GM23338 (cell line): ENCODE measurements around the gene DNAH6. TPM values are rescaled to one million over a fixed set of nuclear protein-coding genes. Genes with fewer than 3 reads are reported as not detected.

ENCODE experiments used
- ATAC-seq: fragments of 200-7000 bp; cut with Tn5 transposase; 3 replicates; pipeline ENCODE4 v1.9.1; 2020
- DNase-seq: peaks from one replicate; pipeline ENCODE4 v3.0.0-alpha.2; 2015; ENCODE audit warnings: low spot score
- H2AFZ ChIP-seq: fragments of 200-600 bp; sonication (generic); 2 replicates; pipeline ENCODE4 v1.8.0; 2016; ENCODE audit warnings: antibody characterized with exemption, mild to moderate bottlenecking, moderate library complexity
- H3F3A ChIP-seq: fragments of 200-600 bp; sonication (generic); replicated peaks from 2 replicates; pipeline ENCODE4 v1.8.0; 2017; ENCODE audit warnings: antibody characterized with exemption, mixed run types, low read depth
- H3K27ac ChIP-seq: fragments of 200-600 bp; sonication (generic); 2 replicates; pipeline ENCODE4 v1.6.1; 2016; ENCODE audit warnings: low read depth
- H3K27me3 ChIP-seq: fragments of 200-600 bp; sonication (generic); 2 replicates; pipeline ENCODE4 v1.8.0; 2016; ENCODE audit warnings: mild to moderate bottlenecking, mixed run types, moderate library complexity; ENCODE audit not compliant: insufficient read depth
- H3K36me3 ChIP-seq: fragments of 200-600 bp; sonication (generic); 2 replicates; pipeline ENCODE4 v1.8.0; 2016; ENCODE audit warnings: mild to moderate bottlenecking; ENCODE audit not compliant: insufficient read depth
- H3K4me1 ChIP-seq: fragments of 200-600 bp; sonication (generic); 2 replicates; pipeline ENCODE4 v1.8.0; 2016; ENCODE audit warnings: mild to moderate bottlenecking, moderate library complexity; ENCODE audit not compliant: insufficient read depth
- H3K4me2 ChIP-seq: fragments of 200-600 bp; sonication (generic); 2 replicates; pipeline ENCODE4 v1.7.1; 2017; ENCODE audit warnings: mixed run types
- H3K4me3 ChIP-seq: fragments of 200-600 bp; sonication (generic); 2 replicates; pipeline ENCODE4 v1.6.1; 2016; ENCODE audit warnings: mixed run types
- H3K79me2 ChIP-seq: fragments of 200-600 bp; sonication (generic); replicated peaks from 2 replicates; pipeline ENCODE4 v1.8.0; 2017; ENCODE audit warnings: mild to moderate bottlenecking; ENCODE audit not compliant: insufficient read depth
- H3K9me2 ChIP-seq: fragments of 200-600 bp; sonication (generic); 2 replicates; pipeline ENCODE4 v1.8.0; 2017; ENCODE audit not compliant: insufficient read depth
- H4K20me1 ChIP-seq: fragments of 200-600 bp; sonication (generic); replicated peaks from 2 replicates; pipeline ENCODE4 v1.8.0; 2017; ENCODE audit warnings: mild to moderate bottlenecking; ENCODE audit not compliant: insufficient read depth
- H3K27ac Mint-ChIP-seq: 2 replicates; pipeline ENCODE4 v1.8.0; 2020; ENCODE audit warnings: inconsistent platforms, mild to moderate bottlenecking, moderate library complexity, mixed read lengths
- H3K27me3 Mint-ChIP-seq: 3 replicates; pipeline ENCODE4 v1.8.0; 2022; ENCODE audit warnings: low read depth, mild to moderate bottlenecking, moderate library complexity, mixed read lengths, inconsistent platforms; ENCODE audit not compliant: insufficient read depth, poor library complexity
- H3K36me3 Mint-ChIP-seq: 3 replicates; pipeline ENCODE4 v1.8.0; 2021; ENCODE audit warnings: low read depth, mild to moderate bottlenecking, inconsistent platforms, moderate library complexity, mixed read lengths
- H3K4me1 Mint-ChIP-seq: 3 replicates; pipeline ENCODE4 v1.8.0; 2020; ENCODE audit warnings: mild to moderate bottlenecking, inconsistent platforms, mixed read lengths
- H3K4me3 Mint-ChIP-seq: 3 replicates; pipeline ENCODE4 v1.8.0; 2021; ENCODE audit warnings: moderate library complexity, mild to moderate bottlenecking, inconsistent platforms, mixed read lengths
- H3K9me3 Mint-ChIP-seq: 3 replicates; pipeline ENCODE4 v1.8.0; 2020; ENCODE audit warnings: moderate library complexity, mild to moderate bottlenecking, inconsistent platforms, mixed read lengths
- CREB1 ChIP-seq: fragments of 250-450 bp; sonication (Bioruptor Pico); IDR thresholded peaks from 2 replicates; pipeline ENCODE4 v1.5.0; 2020; ENCODE audit warnings: low read depth, mild to moderate bottlenecking, moderate library complexity
- ETS1 ChIP-seq: IDR thresholded peaks from 2 replicates; pipeline ENCODE4 v1.6.1; 2016; ENCODE audit warnings: antibody characterized with exemption
- REST ChIP-seq: IDR thresholded peaks from one replicate; pipeline ENCODE4 v1.6.1; 2018; ENCODE audit warnings: antibody characterized with exemption; ENCODE audit not compliant: unreplicated experiment
- STAT1 ChIP-seq: IDR thresholded peaks from one replicate; pipeline ENCODE4 v1.6.1; 2016; ENCODE audit warnings: antibody characterized with exemption; ENCODE audit not compliant: unreplicated experiment
- ZNF114 ChIP-seq: fragments of 250-450 bp; sonication (Bioruptor Pico); IDR thresholded peaks from 2 replicates; pipeline ENCODE4 v1.5.0; 2020; ENCODE audit warnings: mild to moderate bottlenecking, moderate library complexity
- polyA plus RNA-seq: library from polyadenylated mRNA; unstranded; fragments of >200 nt; fragmentation: Nextera tagmentation; extraction: Ambion mirVana; gene quantifications from 2 replicates; pipeline ENCODE4 v1.2.1, GENCODE V29; 2016
- total RNA-seq: library from RNA; depleted of rRNA; stranded (reverse); fragments of >200 nt; shearing (Covaris generic); gene quantifications from 2 replicates; pipeline ENCODE4 v1.2.3, GENCODE V29; 2014
- TF ChIP-seq, protein P1 (sequence below), 2 experiments: fragments of 200-600 bp in 1 of 2; sonication (generic) in 1 of 2; conservative IDR thresholded peaks; 2 replicates each; pipeline versions ENCODE4 v1.5.1 to v1.6.1; 2016 to 2017; ENCODE audit warnings: antibody characterized with exemption in 2 of 2, low read depth in 2 of 2, mild to moderate bottlenecking in 2 of 2, moderate library complexity in 1 of 2

The DNAH6 gene
- total and polyA plus RNA-seq, 2 experiments from 2014 or later: 0.27 to 0.31 TPM

DNA sequence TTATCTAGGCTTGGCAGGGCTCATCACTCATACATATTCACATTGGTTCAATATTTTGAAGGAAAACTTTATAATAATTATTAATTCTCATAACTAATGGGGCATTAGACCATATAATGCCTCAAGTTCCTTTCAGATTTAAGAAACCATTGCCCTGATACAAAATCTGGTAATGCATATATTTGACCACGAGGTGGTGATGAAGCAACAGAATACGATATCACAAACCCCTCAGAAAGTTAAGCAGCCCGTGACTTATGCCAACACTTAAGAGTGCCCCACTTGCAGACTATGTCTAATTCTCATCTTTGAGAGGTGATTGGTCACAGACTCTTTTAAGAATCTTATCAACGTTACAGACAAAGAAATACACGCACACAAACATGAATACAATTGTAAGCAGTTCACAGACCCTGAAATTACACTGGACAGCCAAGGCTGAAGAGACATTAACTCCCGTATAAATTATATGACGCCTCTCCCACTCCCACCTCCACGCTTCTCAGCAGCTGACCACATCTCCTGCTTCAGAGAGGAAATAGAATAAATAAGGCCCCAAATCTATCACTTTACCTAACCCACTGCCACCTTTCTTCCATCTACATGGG lies 20.7 kb upstream of the DNAH6 start:
- no peak overlapping the region for H3K4me2 ChIP-seq

GRCh38 chr2:84496386-84496785 lies 19.9 kb upstream of the DNAH6 start:
- Histone ChIP-seq H3F3A (no peaks in the 10 kb centered on the region), H3K9me2 (no peaks in the 10 kb centered on the region), H3K4me1 (no peaks in the 10 kb centered on the region), H3K4me2 (no peak overlapping the region), H4K20me1 (no peaks in the 10 kb centered on the region), H2AFZ (no peak overlapping the region), H3K4me3 (no peak overlapping the region), H3K79me2 (no peaks in the 10 kb centered on the region), H3K27me3 (no peaks in the 10 kb centered on the region), H3K27ac (no peak overlapping the region), H3K36me3 (no peaks in the 10 kb centered on the region)
- Mint-ChIP-seq H3K9me3 (no peaks in the 10 kb centered on the region), H3K4me3 (no peak overlapping the region), H3K27ac (no peak overlapping the region), H3K27me3 (peaks cover 3% of the 10 kb centered on the region), H3K36me3 (no peaks in the 10 kb centered on the region), H3K4me1 (peaks cover 4% of the 10 kb centered on the region; the same call in 2 of the 3 replicates)
- DNase-seq: no peak
- no peak for ATAC-seq
- TF ChIP-seq ZNF114 (CRISPR knock-in tag) (no peak), STAT1 (no peak), REST (no peak), CREB1 (CRISPR knock-in tag) (no peak)

More for the DNA sequence above, 20.7 kb upstream of the DNAH6 start:
- Mint-ChIP-seq H3K36me3 (no peaks in the 10 kb centered on the region), H3K4me1 (peaks cover 4% of the 10 kb centered on the region; the same call in 2 of the 3 replicates), H3K4me3 (no peak overlapping the region), H3K27ac (no peak overlapping the region), H3K9me3 (no peaks in the 10 kb centered on the region), H3K27me3 (peaks cover 3% of the 10 kb centered on the region)
- no peaks in the 10 kb centered on the region for H3K36me3 ChIP-seq
- H3K27me3 ChIP-seq: no peaks in the 10 kb centered on the region
- H3K79me2 ChIP-seq: no peaks in the 10 kb centered on the region
- no peaks in the 10 kb centered on the region for H4K20me1 ChIP-seq
- H3F3A ChIP-seq: no peaks in the 10 kb centered on the region
- no peaks in the 10 kb centered on the region for H3K4me1 ChIP-seq
- TF ChIP-seq, protein P1, sequence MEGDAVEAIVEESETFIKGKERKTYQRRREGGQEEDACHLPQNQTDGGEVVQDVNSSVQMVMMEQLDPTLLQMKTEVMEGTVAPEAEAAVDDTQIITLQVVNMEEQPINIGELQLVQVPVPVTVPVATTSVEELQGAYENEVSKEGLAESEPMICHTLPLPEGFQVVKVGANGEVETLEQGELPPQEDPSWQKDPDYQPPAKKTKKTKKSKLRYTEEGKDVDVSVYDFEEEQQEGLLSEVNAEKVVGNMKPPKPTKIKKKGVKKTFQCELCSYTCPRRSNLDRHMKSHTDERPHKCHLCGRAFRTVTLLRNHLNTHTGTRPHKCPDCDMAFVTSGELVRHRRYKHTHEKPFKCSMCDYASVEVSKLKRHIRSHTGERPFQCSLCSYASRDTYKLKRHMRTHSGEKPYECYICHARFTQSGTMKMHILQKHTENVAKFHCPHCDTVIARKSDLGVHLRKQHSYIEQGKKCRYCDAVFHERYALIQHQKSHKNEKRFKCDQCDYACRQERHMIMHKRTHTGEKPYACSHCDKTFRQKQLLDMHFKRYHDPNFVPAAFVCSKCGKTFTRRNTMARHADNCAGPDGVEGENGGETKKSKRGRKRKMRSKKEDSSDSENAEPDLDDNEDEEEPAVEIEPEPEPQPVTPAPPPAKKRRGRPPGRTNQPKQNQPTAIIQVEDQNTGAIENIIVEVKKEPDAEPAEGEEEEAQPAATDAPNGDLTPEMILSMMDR (conservative IDR thresholded peaks at IDR 0.05; ENCODE audit: low read depth in 2 of 2): peak; percentile 71 to 77
- no peak for TF ChIP-seq ETS1
- no peak overlapping the region for H3K4me3 ChIP-seq
- ATAC-seq (peak; percentile 81), DNase-seq (peak; percentile 77)
- no peak overlapping the region for H2AFZ ChIP-seq
- no peaks in the 10 kb centered on the region for H3K9me2 ChIP-seq
- no peak overlapping the region for H3K27ac ChIP-seq
